Thyroid gland (tissue), 4 donors: ENCODE measurements around the gene TMEM120B. TPM values are rescaled to one million over a fixed set of nuclear protein-coding genes. Genes with fewer than 3 reads are reported as not detected.
"Not testable (repeated sequence)": the region's sequence is repeated elsewhere in the genome, so short reads cannot be mapped to it uniquely, and the experiment has no call there.

ENCODE experiments used
- DNase-seq, 2 donors: peaks; one replicate each; pipeline ENCODE4 v3.0.0-alpha.2; 2019
- H3K27ac ChIP-seq, 3 donors: fragments of 200-600 bp; sonication (generic); 1 replicate in 2 of 3; 2 replicates in 1 of 3; pipeline ENCODE4 v1.5.1; 2016 to 2019; ENCODE audit warnings: mild to moderate bottlenecking in 1 of 3, moderate library complexity in 1 of 3
- H3K27me3 ChIP-seq: fragments of 200-600 bp; sonication (generic); one replicate; pipeline ENCODE4 v1.5.1; 2019
- H3K36me3 ChIP-seq, 2 donors: fragments of 200-600 bp; sonication (generic); one replicate each; pipeline ENCODE4 v1.5.1; 2016 to 2019
- H3K4me1 ChIP-seq, 2 donors: fragments of 200-600 bp; sonication (generic); one replicate each; pipeline ENCODE4 v1.5.1; 2017 to 2019
- H3K4me3 ChIP-seq, 3 donors: fragments of 200-600 bp; sonication (generic); replicated peaks in 1 of 3; 1 replicate in 2 of 3; 2 replicates in 1 of 3; pipeline ENCODE4 v1.5.1; 2016; ENCODE audit warnings: mild to moderate bottlenecking in 1 of 3
- H3K9me3 ChIP-seq: fragments of 200-600 bp; sonication (generic); one replicate; pipeline ENCODE4 v1.5.1; 2017
- POLR2A ChIP-seq, 2 donors: fragments of 450-650 bp; IDR thresholded peaks; one replicate each; pipeline ENCODE4 v1.6.1; 2017; ENCODE audit warnings: antibody characterized with exemption in 2 of 2, mild to moderate bottlenecking in 2 of 2, moderate library complexity in 1 of 2
- WGBS, 2 donors: methylation state at CpG; one replicate each; pipeline ENCODE4 v1.1.5; 2017; 5-methylcytosine and 5-hydroxymethylcytosine counted together
- intact Hi-C: fragments of 100-400 bp; cut with DNase I; formaldehyde crosslinking; loops from one replicate; pipeline ENCODE4 v1.15.1; 2023
- total RNA-seq, 4 donors: library from RNA; depleted of rRNA; stranded (reverse); fragments of >200 nt; gene quantifications; one replicate each; pipeline ENCODE4 v1.2.3, GENCODE V29; 2016
- TF ChIP-seq, protein P1 (sequence below), 6 experiments: fragments of 200-600 bp in 3 of 6; fragments of 450-650 bp in 3 of 6; sonication (generic) in 3 of 6; IDR thresholded peaks; one replicate each; pipeline ENCODE4 v1.5.1; 2016 to 2019; ENCODE audit warnings: antibody characterized with exemption in 6 of 6, mild to moderate bottlenecking in 2 of 6, inconsistent platforms in 1 of 6, moderate library complexity in 1 of 6

The TMEM120B gene
- total RNA-seq, 4 donors from 2014 or later, result 12.5 to 15.4 (median 14.2) TPM

DNA sequence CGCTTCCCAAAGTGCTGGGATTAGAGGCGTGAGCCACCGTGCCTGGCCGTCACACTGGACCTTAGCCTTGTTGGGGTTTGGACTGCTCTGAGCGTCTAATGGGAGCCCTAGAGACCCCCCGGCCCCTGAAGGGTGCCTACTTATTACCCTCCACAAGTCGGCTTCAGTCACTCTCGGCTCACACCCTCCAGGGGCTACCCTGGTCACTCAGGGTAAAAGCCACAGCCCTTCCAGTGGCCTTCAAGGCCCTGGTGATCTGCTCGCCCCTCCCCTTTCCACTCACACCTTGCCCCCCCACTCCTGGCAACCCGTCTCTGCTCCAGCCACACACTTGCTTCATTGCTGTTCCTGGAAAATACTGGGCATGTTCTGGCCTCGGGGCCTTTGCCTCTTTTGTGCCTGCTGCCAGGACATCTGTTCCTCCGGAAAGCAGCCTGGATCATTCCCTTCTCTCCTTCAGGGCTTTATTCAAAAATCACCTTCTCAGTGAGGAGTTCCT is 39.5 kb upstream of the TMEM120B start:
- no peaks in the 10 kb centered on the region for H3K36me3 ChIP-seq
- H3K27me3 ChIP-seq, result no peaks in the 10 kb centered on the region
- peak overlapping the region in 1 of 3 donors; percentile 31 for H3K4me3 ChIP-seq
- WGBS, 2 donors, result 62 to 70% methylated on average over 12 of the region's 12 CpGs
- DNase-seq, result peak; percentile 23 to 31
- H3K27ac ChIP-seq, result peak overlapping the region in 1 of 3 donors; percentile 8
- intact Hi-C loops, result no loop called here
- H3K4me1 ChIP-seq, result peaks cover 0 to 6% of the 10 kb centered on the region in 2 donors
- H3K9me3 ChIP-seq, result no peaks in the 10 kb centered on the region
- no peak for TF ChIP-seq POLR2A (IDR thresholded peaks at IDR 0.05)
- TF ChIP-seq, protein P1, sequence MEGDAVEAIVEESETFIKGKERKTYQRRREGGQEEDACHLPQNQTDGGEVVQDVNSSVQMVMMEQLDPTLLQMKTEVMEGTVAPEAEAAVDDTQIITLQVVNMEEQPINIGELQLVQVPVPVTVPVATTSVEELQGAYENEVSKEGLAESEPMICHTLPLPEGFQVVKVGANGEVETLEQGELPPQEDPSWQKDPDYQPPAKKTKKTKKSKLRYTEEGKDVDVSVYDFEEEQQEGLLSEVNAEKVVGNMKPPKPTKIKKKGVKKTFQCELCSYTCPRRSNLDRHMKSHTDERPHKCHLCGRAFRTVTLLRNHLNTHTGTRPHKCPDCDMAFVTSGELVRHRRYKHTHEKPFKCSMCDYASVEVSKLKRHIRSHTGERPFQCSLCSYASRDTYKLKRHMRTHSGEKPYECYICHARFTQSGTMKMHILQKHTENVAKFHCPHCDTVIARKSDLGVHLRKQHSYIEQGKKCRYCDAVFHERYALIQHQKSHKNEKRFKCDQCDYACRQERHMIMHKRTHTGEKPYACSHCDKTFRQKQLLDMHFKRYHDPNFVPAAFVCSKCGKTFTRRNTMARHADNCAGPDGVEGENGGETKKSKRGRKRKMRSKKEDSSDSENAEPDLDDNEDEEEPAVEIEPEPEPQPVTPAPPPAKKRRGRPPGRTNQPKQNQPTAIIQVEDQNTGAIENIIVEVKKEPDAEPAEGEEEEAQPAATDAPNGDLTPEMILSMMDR (IDR thresholded peaks at IDR 0.05), result no peak

DNA sequence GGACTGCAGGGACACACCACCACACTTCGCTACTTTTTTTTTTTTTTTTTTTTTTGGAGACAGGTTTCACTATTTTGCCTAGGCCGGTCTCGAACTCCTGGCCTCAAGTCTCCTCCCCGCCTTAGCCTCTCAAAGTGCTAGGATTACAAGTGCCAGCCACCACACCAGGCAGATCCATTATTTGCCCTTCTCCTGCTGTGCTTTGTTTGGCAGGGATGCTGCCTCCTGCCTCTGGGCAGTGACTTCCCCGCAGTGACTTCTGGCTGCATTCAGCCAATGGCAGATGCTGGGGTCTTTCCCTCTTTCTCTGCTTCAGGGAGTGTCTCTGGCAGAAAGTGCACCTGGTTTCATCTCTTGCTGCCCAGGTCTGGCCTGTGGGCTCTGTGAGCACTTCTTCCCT is 36.4 kb upstream of the TMEM120B start:
- TF ChIP-seq, protein P1 (IDR thresholded peaks at IDR 0.05), result no peak
- no peak for TF ChIP-seq POLR2A (IDR thresholded peaks at IDR 0.05)
- Histone ChIP-seq H3K4me3 (no peak overlapping the region), H3K27me3 (no peaks in the 10 kb centered on the region), H3K27ac (no peak overlapping the region), H3K9me3 (no peaks in the 10 kb centered on the region), H3K4me1 (peaks cover 15 to 23% of the 10 kb centered on the region in 2 donors), H3K36me3 (no peaks in the 10 kb centered on the region)
- intact Hi-C loops, result loop anchor here (2.0 to 5.0 kb wide), 2 partner anchors 49 to 179 kb away; partner anchors contain the start of gene ORAI1
- no peak for DNase-seq
- 93 to 95% methylated on average over 5 of the region's 5 CpGs for WGBS, 2 donors

GRCh38 chr12:121678305-121678704 is 34.2 kb upstream of the TMEM120B start:
- no peaks in the 10 kb centered on the region for H3K27me3 ChIP-seq
- WGBS, 2 donors, result 87 to 92% methylated on average over 3 of the region's 3 CpGs
- no peaks in the 10 kb centered on the region for H3K9me3 ChIP-seq
- H3K36me3 ChIP-seq, result no peaks in the 10 kb centered on the region
- H3K4me1 ChIP-seq, result peaks cover 15 to 17% of the 10 kb centered on the region in 2 donors
- peak overlapping the region; percentile 13 to 78 (median 71) for H3K27ac ChIP-seq
- intact Hi-C loops, result loop anchor here (5.0 kb wide), 1 partner anchor 51 kb away; the partner anchor contains the start of gene ORAI1
- no peak overlapping the region for H3K4me3 ChIP-seq
- no peak for DNase-seq
- TF ChIP-seq, protein P1 (IDR thresholded peaks at IDR 0.05), result no peak
- TF ChIP-seq POLR2A (IDR thresholded peaks at IDR 0.05), result no peak

GRCh38 chr12:121678716-121679300 is 33.7 kb upstream of the TMEM120B start:
- peak; percentile 60 for DNase-seq
- H3K27me3 ChIP-seq, result no peaks in the 10 kb centered on the region
- no peaks in the 10 kb centered on the region for H3K9me3 ChIP-seq
- intact Hi-C loops, result loop anchor here (5.0 kb wide), 1 partner anchor 52 kb away; the partner anchor contains the start of gene ORAI1
- 65 to 70% methylated on average over 7 to 9 of the region's 9 CpGs for WGBS, 2 donors
- H3K4me3 ChIP-seq, result no peak overlapping the region
- no peaks in the 10 kb centered on the region for H3K36me3 ChIP-seq
- H3K27ac ChIP-seq, result peak overlapping the region; percentile 13 to 78 (median 71)
- peaks cover 15 to 17% of the 10 kb centered on the region in 2 donors for H3K4me1 ChIP-seq
- TF ChIP-seq POLR2A (IDR thresholded peaks at IDR 0.05), result no peak
- TF ChIP-seq, protein P1 (IDR thresholded peaks at IDR 0.05), result no peak

GRCh38 chr12:121679661-121680197 is 32.8 kb upstream of the TMEM120B start:
- WGBS, 2 donors, result 24 to 50% methylated on average over 13 of the region's 13 CpGs
- Histone ChIP-seq H3K4me1 (peaks cover 15 to 19% of the 10 kb centered on the region in 2 donors), H3K27ac (peak overlapping the region; percentile 56 to 78 (median 71))
- peak; percentile 88 to 89 for DNase-seq
- intact Hi-C loops, result loop anchor here (5.0 kb wide), 2 partner anchors 52 to 127 kb away; partner anchors contain the start of gene ORAI1
- not testable (repeated sequence) for H3K9me3 ChIP-seq, H3K27me3 ChIP-seq, H3K36me3 ChIP-seq, H3K4me3 ChIP-seq
